Stomach (tissue), 9 donors: ENCODE measurements around the gene TBX4. TPM values are rescaled to one million over a fixed set of nuclear protein-coding genes. Genes with fewer than 3 reads are reported as not detected.
A peak's percentile ranks its signal among the peaks of the same experiment; 100 is the strongest.

Experiments used
- DNase-seq, 2 donors: peaks; one replicate each; pipeline versions ENCODE4 v3.0.0 to v3.0.0-alpha.2; 2013 to 2019
- H3K27ac ChIP-seq, 5 donors: fragments of 200-600 bp in 4 of 5; sonication (generic) in 4 of 5; one replicate each; pipeline ENCODE4 v1.5.1; 2013 to 2019; ENCODE audit warnings: mild to moderate bottlenecking in 1 of 5, moderate library complexity in 1 of 5
- H3K27me3 ChIP-seq, 3 donors: fragments of 200-600 bp; sonication (generic); one replicate each; pipeline ENCODE4 v1.5.1; 2017 to 2019; ENCODE audit warnings: mixed run types in 1 of 3
- H3K36me3 ChIP-seq, 4 donors: fragments of 200-600 bp; sonication (generic); 1 replicate in 3 of 4; 2 replicates in 1 of 4; pipeline ENCODE4 v1.5.1; 2016 to 2019
- H3K4me1 ChIP-seq, 4 donors: fragments of 200-600 bp; sonication (generic); one replicate each; pipeline ENCODE4 v1.5.1; 2016 to 2019
- H3K4me3 ChIP-seq, 4 donors: fragments of 200-600 bp; sonication (generic) in 3 of 4; one replicate each; pipeline ENCODE4 v1.5.1; 2016 to 2019; ENCODE audit warnings: mild to moderate bottlenecking in 1 of 4
- H3K9me3 ChIP-seq, 4 donors: fragments of 200-600 bp; sonication (generic); one replicate each; pipeline ENCODE4 v1.5.1; 2016 to 2019
- EP300 ChIP-seq: sonication (generic); formaldehyde crosslinking; IDR thresholded peaks from one replicate; pipeline ENCODE4 v1.6.1; 2017; ENCODE audit warnings: antibody characterized with exemption
- POLR2A ChIP-seq, 4 donors: fragments of 450-650 bp; IDR thresholded peaks; one replicate each; pipeline ENCODE4 v1.6.1; 2016; ENCODE audit warnings: antibody characterized with exemption in 4 of 4, control low read depth in 2 of 4, mild to moderate bottlenecking in 1 of 4, moderate library complexity in 1 of 4
- POLR2AphosphoS5 ChIP-seq, 3 donors: sonication (generic); formaldehyde crosslinking; IDR thresholded peaks; one replicate each; pipeline ENCODE4 v1.6.1; 2016; ENCODE audit warnings: antibody characterized with exemption in 3 of 3
- WGBS, 5 donors: extraction: QIAGEN DNeasy Blood & Tissue Kit in 3 of 5; methylation state at CpG; one replicate each; pipeline versions ENCODE4 v1.1.5 to v1.1.7; 2013 to 2018; 5-methylcytosine and 5-hydroxymethylcytosine counted together
- intact Hi-C: fragments of 100-400 bp; cut with DNase I; formaldehyde crosslinking; loops from one replicate; pipeline ENCODE4 v1.15.1; 2023; ENCODE audit warnings: low total_unique reads
- polyA plus RNA-seq, 3 donors: library from polyadenylated mRNA; stranded (reverse); fragments of 200-250 nt; gene quantifications; one replicate each; pipeline ENCODE4 v1.2.3, GENCODE V29; 2013
- total RNA-seq, 5 donors: library from RNA; depleted of rRNA; stranded (reverse); fragments of >200 nt; gene quantifications; one replicate each; pipeline versions ENCODE4 v1.1.0 to v1.2.3, GENCODE V29; 2014 to 2016
- TF ChIP-seq, protein P1 (sequence below), 7 experiments: fragments of 450-650 bp in 4 of 7; fragments of 200-600 bp in 3 of 7; sonication (generic) in 3 of 7; IDR thresholded peaks; one replicate each; pipeline ENCODE4 v1.5.1; 2016 to 2019; ENCODE audit warnings: antibody characterized with exemption in 7 of 7, control low read depth in 2 of 7, mild to moderate bottlenecking in 1 of 7
- donor health status: healthy with polysubstance abuse.
- donor health status: Bipolar disorder and iron deficiency.
- donor health status: healthy.

The TBX4 gene
- total and polyA plus RNA-seq, 8 donors, result 0.08 to 0.73 TPM; not detected in 6

GRCh38 chr17:61410141-61411010, 41.8 kb upstream of the TBX4 start:
- Histone ChIP-seq H3K9me3 (no peaks in the 10 kb centered on the region), H3K27ac (peak overlapping the region; percentile 55 to 93 (median 84)), H3K27me3 (peaks cover 5 to 92% (median 65%) of the 10 kb centered on the region in 3 donors), H3K4me1 (peaks cover 27 to 82% (median 63%) of the 10 kb centered on the region in 4 donors), H3K4me3 (peak overlapping the region; percentile 46 to 75 (median 65)), H3K36me3 (peaks cover 0 to 4% (median 0%) of the 10 kb centered on the region in 4 donors)
- DNase-seq, result peak; percentile 70 to 93
- TF ChIP-seq EP300 (no peak), POLR2AphosphoS5 (IDR thresholded peaks at IDR 0.05) (peak in 1 of 3 donors; percentile 25), POLR2A (IDR thresholded peaks at IDR 0.05) (no peak)
- TF ChIP-seq, protein P1, sequence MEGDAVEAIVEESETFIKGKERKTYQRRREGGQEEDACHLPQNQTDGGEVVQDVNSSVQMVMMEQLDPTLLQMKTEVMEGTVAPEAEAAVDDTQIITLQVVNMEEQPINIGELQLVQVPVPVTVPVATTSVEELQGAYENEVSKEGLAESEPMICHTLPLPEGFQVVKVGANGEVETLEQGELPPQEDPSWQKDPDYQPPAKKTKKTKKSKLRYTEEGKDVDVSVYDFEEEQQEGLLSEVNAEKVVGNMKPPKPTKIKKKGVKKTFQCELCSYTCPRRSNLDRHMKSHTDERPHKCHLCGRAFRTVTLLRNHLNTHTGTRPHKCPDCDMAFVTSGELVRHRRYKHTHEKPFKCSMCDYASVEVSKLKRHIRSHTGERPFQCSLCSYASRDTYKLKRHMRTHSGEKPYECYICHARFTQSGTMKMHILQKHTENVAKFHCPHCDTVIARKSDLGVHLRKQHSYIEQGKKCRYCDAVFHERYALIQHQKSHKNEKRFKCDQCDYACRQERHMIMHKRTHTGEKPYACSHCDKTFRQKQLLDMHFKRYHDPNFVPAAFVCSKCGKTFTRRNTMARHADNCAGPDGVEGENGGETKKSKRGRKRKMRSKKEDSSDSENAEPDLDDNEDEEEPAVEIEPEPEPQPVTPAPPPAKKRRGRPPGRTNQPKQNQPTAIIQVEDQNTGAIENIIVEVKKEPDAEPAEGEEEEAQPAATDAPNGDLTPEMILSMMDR (IDR thresholded peaks at IDR 0.05), result peak in 5 of 7 experiments; percentile 25 to 67 (median 59)
- intact Hi-C loops, result loop anchor here (10.0 kb wide), 1 partner anchor 424 kb away; no protein-coding TSS in a partner anchor
- 8 to 28% (median 8%) methylated on average over 18 to 48 of the region's 48 CpGs for WGBS, 5 donors

DNA sequence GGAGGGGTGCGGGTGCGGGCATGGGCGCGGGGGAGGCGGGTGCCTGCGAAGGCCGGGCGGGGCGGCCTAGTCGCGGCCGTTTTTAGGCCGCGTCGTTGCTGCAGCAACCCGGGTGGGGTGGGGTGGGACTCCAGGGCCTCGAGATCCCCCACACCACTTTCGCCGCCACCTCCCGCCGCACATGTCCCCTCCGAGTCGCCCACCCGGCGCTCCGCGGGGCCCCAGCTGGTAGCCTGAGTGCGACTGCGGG, 41.3 kb upstream of the TBX4 start:
- TF ChIP-seq, protein P1 (IDR thresholded peaks at IDR 0.05), result peak in 1 of 7 experiments; percentile 2
- TF ChIP-seq POLR2A (IDR thresholded peaks at IDR 0.05), result no peak
- Histone ChIP-seq H3K4me3 (peak overlapping the region; percentile 46 to 75 (median 65)), H3K9me3 (no peaks in the 10 kb centered on the region), H3K4me1 (peaks cover 25 to 78% (median 59%) of the 10 kb centered on the region in 4 donors), H3K27ac (peak overlapping the region; percentile 55 to 93 (median 84)), H3K27me3 (peaks cover 5 to 86% (median 59%) of the 10 kb centered on the region in 3 donors), H3K36me3 (no peaks in the 10 kb centered on the region)
- intact Hi-C loops, result loop anchor here (10.0 kb wide), 1 partner anchor 424 kb away; no protein-coding TSS in a partner anchor
- 0 to 12% (median 1%) methylated on average over 5 to 29 of the region's 29 CpGs; no CpG with 5 or more reads in 1 of the 5 donors for WGBS, 5 donors
- DNase-seq, result no peak

DNA sequence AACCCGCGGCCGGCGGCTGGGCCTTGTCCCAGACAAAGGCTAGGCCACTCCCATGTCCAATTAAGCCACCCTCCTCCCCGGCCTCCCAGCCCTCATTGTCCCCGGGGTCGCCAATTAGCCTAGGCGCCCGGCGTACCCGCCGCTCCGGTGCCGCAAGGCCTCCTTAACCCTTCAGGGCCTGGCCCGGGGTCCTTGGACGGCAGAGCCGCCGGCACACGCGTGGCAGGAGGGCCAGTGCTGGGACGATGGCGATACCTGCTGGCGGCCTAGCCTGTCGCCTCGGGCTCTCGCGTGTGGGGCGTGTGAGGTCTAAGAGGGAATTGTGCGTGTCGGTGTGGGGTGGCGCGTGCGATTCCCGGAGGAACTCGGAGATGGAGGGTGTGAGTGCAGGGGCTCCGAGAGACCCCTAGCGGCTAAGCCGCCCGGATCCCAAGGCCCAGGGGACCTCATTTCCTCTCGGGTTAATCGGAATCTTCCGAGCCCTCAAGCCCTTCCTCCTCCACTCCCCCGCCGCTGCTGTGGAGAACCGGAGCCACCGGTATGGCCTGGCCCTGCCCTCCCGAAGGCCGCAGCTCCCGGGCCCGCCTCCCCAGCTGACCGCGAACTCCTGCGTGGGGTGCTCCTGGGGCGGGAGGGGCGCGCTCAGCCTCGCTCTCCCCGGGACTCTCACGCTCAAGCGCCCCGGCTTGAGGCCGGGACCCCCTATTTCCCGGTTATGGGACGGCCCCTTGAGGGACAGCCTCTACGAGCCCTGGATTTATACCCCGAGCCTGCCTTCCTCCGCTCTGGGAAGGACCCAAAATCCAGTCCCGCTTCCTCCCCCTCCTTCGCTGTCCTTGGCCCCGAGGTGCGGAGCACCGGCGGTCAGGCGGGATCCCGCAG, 40.7 kb upstream of the TBX4 start:
- peaks cover 5 to 81% (median 55%) of the 10 kb centered on the region in 3 donors for H3K27me3 ChIP-seq
- 1 to 2% (median 1%) methylated on average over 64 to 75 of the region's 75 CpGs for WGBS, 5 donors
- H3K4me1 ChIP-seq, result peaks cover 25 to 79% (median 62%) of the 10 kb centered on the region in 4 donors
- intact Hi-C loops, result loop anchor here (10.0 kb wide), 1 partner anchor 423 kb away; no protein-coding TSS in a partner anchor
- H3K4me3 ChIP-seq, result peak overlapping the region; percentile 46 to 75 (median 65)
- TF ChIP-seq, protein P1 (IDR thresholded peaks at IDR 0.05), result no peak
- TF ChIP-seq POLR2A (IDR thresholded peaks at IDR 0.05) (no peak), EP300 (no peak), POLR2AphosphoS5 (IDR thresholded peaks at IDR 0.05) (no peak)
- peak; percentile 51 to 82 for DNase-seq
- no peaks in the 10 kb centered on the region for H3K9me3 ChIP-seq
- peak overlapping the region; percentile 55 to 93 (median 84) for H3K27ac ChIP-seq
- no peaks in the 10 kb centered on the region for H3K36me3 ChIP-seq
